GM19240 (cell line): ENCODE data around the gene GALE.
"Not testable (repeated sequence)": the region's sequence is repeated elsewhere in the genome, so short reads cannot be mapped to it uniquely, and the experiment has no call there.

Experiments
- DNase-seq: peaks from one replicate; pipeline ENCODE4 v3.0.0; 2011; ENCODE audit warnings: low spot score; ENCODE audit not compliant: insufficient read length

The GALE gene

GRCh38 chr1:23810818-23811540, 10.4 kb upstream of the GALE start:
- no peak for DNase-seq

DNA sequence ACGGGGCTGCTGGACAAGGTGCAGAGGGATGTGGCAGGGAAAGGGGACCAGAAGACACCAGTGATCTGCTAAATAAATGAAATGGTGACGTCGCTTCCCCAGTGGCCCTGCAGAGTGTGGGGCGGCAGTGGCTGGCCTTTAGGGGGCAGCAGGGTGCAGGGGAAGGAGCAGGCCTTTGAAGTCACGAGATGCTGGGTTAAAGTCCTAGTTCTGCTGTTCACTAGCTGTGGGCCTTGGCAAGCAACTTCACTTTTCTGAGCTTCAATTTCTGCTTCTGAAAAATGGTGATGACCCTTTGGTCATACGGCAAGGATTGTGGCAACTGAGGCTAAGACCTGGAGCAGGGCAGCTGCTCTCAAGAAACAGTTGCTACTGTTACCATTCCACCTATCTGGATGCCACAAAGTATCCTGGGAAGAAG, 9.2 kb upstream of the GALE start:
- DNase-seq: peak; percentile 60

DNA sequence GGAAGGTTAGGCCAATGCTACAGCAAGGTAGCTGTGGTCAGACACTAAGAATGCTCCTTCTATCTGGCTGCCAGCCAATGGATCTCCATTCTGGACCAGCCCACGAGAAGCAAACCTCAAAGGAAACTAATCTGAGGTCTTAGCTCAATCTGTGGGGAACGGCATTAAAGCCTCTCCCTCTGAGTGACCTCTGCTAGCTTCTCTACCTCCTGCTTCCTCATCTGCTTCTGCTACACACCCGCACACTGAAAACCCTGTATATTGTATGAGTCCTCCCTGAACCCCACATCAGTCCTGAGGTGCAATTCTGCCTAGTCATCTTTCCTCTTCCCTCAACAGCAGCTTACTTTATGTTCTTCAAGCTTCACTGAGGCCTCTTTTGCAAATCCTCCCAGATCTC, 6.9 kb upstream of the GALE start:
- DNase-seq: no peak

GRCh38 chr1:23806280-23806679, 5.7 kb upstream of the GALE start:
- no peak for DNase-seq

- DNase-seq: no peak
Observed at GRCh38 chr1:23805025-23805424, 4.5 kb upstream of the GALE start.

DNA sequence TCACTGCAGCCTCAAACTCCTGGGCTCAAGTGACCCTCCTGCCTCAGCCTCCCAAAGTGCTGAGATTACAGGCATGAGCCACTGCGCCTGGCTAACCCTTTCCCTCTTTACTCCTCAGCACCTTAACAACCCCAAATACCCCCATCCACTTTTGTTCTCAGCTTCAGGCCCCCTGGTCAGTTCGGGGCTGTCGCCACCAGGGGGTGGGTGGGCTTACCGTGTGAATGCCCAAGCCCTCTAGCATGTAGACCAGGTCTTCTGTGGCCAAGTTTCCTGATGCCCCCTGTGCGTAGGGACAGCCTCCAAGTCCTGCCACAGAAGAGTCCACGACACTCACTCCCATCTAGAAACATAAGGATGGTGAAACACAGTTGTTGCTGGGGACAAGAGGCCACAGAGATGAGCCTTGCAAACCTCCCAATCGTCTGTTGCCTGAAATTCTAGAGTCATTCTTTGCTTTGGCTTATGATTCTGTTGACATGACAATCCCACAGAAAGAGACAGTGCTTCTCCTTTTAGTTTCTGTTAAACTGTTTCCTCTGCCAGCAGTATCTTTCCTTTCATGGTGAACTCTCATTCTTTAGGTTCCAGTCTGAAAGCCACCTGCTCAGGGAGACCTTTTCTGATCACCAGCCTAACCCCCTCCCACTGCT, 3.8 kb upstream of the GALE start:
- DNase-seq: no peak

DNA sequence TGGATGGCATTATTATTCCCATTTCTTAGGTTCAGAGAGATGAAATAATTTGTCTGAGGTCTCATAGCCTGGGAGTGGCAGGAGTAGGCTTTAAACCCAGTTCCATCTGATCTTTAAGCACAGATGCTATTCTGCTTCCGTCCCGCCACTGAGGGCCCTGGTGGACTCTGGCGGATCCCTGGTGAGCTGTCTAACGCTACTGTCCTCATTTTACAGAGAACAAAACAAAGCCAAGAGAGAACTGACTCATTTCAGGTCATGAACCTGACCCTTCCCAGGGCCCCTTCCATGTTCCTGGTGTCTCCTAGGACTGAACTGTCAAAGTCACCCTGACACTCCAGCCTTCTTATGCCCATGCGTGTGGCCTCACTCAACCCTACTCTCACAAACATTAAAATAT, 3.1 kb upstream of the GALE start:
- no peak for DNase-seq

- DNase-seq: not testable (repeated sequence)
Observed at GRCh38 chr1:23802809-23803342, 2.3 kb upstream of the GALE start.

DNA sequence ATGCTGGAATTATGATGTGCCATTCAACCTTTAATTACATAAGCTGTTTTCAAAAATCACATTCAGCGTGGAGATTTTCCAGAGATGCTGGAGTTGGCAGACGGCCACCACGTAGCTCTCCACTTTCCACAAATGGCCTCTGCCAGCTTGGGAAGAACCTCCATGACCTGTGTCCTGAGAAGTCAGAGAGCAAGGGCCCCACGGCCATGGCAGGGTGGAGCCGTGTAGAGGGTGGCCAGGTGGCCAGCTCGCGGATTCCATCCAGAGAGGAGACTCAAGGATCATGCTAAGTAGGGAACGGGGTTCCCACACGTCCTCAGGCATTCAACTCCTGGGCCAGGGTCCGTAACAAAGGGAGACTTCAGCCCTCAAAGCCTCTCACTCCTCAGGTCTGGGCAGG, 1.3 kb upstream of the GALE start:
- no peak for DNase-seq

DNA sequence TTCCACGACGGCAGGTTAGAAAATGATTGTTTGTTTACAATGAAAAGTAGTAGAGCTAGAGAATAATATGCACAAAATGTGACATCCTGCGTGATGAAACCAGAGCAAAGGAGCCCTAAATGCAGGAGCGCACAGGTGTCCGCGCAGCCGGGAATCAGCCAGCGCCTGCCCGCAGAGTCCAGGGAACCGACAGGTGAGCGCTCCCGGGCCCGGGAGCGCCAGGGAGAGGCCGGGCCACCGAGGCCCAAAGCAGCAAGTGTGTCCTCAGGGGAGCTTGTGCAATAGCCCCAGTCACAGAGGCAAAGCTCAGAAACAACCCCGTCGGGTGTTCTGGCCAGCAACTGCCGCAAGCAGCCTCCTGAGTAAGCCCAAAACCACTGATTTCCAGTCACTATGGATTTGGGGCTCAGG, 789 bp upstream of the GALE start:
- no peak for DNase-seq

DNA sequence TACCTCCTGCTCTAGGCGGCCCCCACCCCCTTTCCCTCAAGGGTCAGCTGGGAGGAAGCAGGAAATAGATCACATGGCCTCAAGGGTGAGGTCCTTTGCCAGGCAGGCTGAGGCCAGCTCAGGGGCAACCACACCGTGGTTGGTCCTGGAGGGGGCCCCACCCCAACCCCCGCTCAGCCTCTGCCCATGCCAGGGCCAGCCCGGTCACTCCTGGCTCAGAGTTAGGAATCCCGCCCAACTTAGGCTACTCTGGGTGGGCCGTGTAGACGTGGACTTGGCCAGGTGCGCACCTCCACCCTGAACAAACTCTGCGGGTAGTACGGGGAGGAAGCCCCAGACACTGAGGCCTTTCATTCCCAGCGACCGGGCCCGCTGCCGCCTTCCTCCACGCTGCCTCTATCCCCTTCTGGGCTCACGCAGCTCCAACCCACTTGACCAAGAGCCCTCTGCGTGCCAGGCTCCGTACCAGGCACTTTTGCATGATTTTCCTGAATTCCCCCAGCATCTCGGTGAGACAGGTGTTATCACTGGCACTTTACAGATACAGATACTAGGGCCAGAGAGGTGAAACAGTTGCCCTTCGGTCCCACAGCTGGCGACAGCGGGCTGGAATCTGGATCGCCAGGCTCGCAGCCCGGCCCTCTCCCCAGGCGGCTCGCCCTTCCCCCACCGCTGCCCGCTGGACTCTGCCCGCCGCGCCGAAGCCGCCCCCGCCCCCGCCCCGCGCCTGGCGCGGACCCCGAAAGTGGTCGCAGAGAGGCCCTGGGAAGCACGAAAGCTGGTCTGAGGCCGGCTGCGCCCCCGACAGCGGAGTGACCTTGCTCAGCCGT, 769 bp downstream of the GALE start:
- DNase-seq: peak; percentile 33

- no peak for DNase-seq
Observed at GRCh38 chr1:23799255-23799569, 1.3 kb downstream of the GALE start.

DNA sequence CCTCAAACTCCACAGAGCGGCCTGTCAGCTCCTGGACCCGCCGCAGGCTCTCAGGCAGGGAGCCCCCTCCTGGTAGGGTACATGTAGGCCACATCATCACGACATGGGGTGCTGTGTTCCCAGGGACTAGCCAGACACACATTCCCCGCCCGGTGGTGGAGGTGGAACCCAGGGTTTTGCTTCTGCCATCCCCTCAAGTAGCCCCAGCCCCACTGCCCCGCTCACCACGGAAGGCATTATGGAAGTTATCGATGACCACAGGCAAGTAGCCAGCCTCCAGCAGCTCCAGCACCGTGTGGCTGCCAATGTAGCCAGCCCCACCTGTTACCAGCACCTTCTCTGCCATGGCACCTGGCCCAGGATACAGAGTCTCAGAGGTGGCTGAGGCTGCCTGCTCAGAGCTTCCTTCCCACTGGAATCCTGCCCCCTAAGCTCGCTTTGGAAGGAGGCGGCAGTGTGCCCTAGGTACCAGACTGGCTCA, 1.9 kb downstream of the GALE start:
- no peak for DNase-seq

DNA sequence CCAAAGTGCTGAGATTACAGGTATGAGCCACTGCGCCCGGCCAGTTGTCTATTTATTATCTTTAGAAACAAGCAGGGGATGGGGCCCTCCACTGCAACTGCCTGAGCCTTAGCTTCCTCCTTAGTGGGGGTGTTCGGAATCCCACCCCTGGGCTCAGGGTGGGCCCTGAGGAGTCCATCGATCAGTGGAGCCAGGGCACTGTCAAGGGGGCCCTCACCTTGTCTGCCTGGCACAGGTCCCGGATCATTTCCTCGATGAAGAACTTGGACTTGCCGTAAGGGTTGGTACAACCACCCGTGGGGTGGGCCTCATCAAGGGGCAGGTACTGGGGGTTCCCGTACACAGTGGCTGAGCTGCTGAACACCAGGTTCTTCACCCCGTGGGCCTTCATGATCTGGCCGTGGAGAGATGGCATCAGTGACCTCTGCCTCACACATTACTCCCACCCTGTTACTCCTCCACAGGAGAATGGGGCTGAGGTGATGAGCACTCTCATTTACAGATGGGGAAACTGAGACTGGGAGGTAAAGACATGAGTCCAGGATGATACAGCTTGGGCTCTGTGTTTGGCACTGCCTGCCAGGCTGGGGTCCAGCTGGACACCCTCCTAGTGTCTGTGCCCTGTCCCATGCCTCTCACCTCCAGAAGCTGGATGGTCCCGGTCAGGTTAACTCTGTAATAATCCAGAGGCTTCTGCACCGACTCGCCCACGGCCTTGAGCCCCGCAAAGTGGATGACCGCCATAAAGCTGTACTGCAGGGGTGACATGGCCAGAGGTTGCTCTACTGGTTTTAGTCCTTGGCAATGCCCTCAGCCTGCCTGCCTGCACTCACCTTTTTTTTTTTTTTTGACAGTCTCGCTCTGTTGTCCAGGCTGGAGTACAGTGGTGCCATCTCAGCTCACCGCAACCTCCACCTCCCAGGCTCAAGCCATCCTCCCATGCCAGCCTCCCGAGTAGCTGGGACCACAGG, 2.8 kb downstream of the GALE start:
- no peak for DNase-seq

DNA sequence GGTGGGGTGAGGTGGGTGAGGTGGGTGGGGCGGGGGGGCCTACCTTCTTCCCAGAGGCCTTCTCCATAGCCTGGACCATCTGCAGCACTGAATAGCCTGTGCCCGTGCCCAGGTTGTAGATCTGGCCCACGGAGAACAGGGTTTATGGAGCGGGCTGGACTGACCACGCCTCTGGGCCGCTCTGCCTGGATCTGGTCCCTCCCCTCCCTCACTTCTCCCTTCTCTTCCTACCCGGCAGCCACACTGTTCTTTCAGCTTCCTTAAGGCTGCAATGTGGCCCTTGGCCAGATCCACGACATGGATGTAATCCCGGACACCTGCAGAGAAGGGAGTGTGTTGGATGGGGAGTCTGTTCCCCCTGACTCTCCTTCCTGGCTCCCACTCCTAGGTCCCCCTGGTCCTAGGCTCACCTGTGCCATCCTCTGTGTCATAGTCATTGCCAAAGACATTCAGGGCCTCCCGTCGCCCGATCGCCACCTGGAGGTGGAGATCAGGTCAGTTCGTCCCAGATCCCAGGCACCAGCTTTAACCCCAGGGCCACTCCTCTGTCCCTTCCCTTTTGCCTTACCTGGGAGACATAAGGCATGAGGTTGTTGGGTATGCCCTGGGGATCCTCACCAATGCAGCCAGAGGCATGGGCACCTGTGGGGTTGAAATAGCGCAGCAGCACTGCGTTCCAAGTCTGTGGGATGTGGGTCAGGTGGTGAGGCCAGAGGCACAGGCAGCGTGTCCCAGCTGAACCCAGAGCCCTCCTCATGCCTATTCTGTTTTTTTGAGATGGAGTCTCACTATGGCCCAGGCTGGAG, 3.9 kb downstream of the GALE start:
- DNase-seq: no peak

DNA sequence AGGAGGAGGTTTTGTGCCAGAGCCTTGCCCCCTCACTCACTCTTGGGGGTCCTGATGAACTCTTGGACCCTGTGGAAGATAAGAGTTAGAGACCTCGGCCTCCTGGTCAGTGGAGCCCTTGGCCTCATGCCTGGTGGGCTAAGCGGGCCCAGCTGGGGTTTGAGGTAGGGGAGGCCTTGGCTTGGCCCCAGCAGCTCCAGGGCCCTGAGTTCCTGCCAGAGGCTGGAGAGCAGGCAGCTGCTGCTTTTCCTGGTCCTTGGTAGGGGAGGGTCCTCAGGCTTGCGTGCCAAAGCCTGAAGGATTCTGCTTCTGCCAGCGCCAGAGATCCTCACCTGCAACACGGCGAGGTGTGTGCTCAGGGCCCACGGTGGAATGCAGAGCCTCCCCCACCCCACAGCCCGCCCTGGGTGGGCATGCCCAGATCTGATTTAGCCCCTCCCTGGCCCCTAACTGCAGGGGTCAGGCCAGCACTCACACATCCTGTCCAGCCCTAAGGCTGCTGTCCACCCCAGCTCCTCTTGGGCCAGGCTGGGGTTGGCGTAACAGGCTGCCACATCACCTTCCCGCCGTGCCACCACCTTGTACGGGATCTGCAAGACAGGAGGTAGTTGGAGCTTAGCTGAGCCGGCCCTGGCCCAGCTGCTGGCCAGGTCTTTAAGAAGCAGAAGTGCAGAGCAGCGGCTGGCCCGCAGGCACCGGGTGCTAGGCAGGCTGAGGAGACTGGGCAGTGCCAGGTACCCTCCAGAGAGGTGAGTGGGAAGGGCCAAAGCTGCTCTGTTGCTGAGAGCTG, 4.7 kb downstream of the GALE start:
- no peak for DNase-seq

- DNase-seq: not testable (repeated sequence)
Observed at GRCh38 chr1:23794732-23795182, 5.8 kb downstream of the GALE start.

GRCh38 chr1:23793861-23794731, 6.5 kb downstream of the GALE start:
- DNase-seq: no peak
